SK-N-SH (cell line): Measurements from ENCODE around the gene FNDC1.

Source experiments
- CHD2 ChIP-seq: fragments of 150-350 bp; IDR thresholded peaks from 2 replicates; pipeline ENCODE4 v1.6.1; 2018; ENCODE audit warnings: low read length; ENCODE audit not compliant: partially characterized antibody
- CTCF ChIP-seq: fragments of 200-600 bp; sonication (generic); IDR thresholded peaks from 2 replicates; pipeline ENCODE4 v1.6.1; 2017; ENCODE audit warnings: antibody characterized with exemption, mild to moderate bottlenecking, moderate library complexity
- ELF1 ChIP-seq: IDR thresholded peaks from 2 replicates; pipeline ENCODE4 v1.4.0; 2012
- FOXM1 ChIP-seq: IDR thresholded peaks from 2 replicates; pipeline ENCODE4 v1.4.0; 2012; ENCODE audit warnings: low read depth, mild to moderate bottlenecking
- GABPA ChIP-seq: IDR thresholded peaks from 2 replicates; pipeline ENCODE4 v1.4.0; 2012; ENCODE audit warnings: low read depth, mild to moderate bottlenecking
- GATA2 ChIP-seq: sonication (generic); formaldehyde crosslinking; IDR thresholded peaks from 2 replicates; pipeline ENCODE4 v1.5.0; 2020; ENCODE audit warnings: mild to moderate bottlenecking, missing genetic modification reagents
- NFIC ChIP-seq: IDR thresholded peaks from 2 replicates; pipeline ENCODE4 v1.4.0; 2012; ENCODE audit warnings: borderline replicate concordance
- POLR2AphosphoS5 ChIP-seq: IDR thresholded peaks from 2 replicates; pipeline ENCODE4 v1.6.1; 2012; ENCODE audit warnings: low read depth, low read length
- RFX5 ChIP-seq: IDR thresholded peaks from 2 replicates; pipeline ENCODE4 v1.6.1; 2012; ENCODE audit warnings: mild to moderate bottlenecking, improper control_type of control experiment, low read length
- TEAD4 ChIP-seq: IDR thresholded peaks from 2 replicates; pipeline ENCODE4 v1.4.0; 2012; ENCODE audit warnings: mild to moderate bottlenecking, borderline replicate concordance; ENCODE audit not compliant: insufficient read depth
- USF2 ChIP-seq: fragments of 150-350 bp; IDR thresholded peaks from 2 replicates; pipeline ENCODE4 v1.6.1; 2017; ENCODE audit warnings: antibody characterized with exemption, low read length, low read depth, borderline replicate concordance
- ZBTB33 ChIP-seq: IDR thresholded peaks from 2 replicates; pipeline ENCODE4 v1.4.0; 2012; ENCODE audit warnings: low read depth, borderline replicate concordance

GRCh38 chr6:159259441-159260125 is 90.4 kb downstream of the FNDC1 start:
- TF ChIP-seq CTCF (no peak), CHD2 (no peak), GATA2 (CRISPR knock-in tag) (no peak), NFIC (no peak), USF2 (no peak), ZBTB33 (no peak), ELF1 (no peak), GABPA (no peak), POLR2AphosphoS5 (no peak), TEAD4 (no peak), RFX5 (no peak), FOXM1 (no peak)
